Liver (tissue), 9 donors: ENCODE results near the gene PLEKHB2. TPM values are rescaled to one million over a fixed set of nuclear protein-coding genes. Genes with fewer than 3 reads are reported as not detected.

Experiments used
- DNase-seq: peaks from one replicate; pipeline ENCODE4 v3.0.0-alpha.2; 2017; ENCODE audit warnings: low spot score
- H3K27ac ChIP-seq, 2 donors: one replicate each; pipeline ENCODE4 v1.7.0; 2013; ENCODE audit warnings: inconsistent platforms in 2 of 2, low read length in 2 of 2, control low read depth in 1 of 2, low read depth in 1 of 2, mild to moderate bottlenecking in 1 of 2
- H3K27me3 ChIP-seq, 4 donors: one replicate each; pipeline versions ENCODE4 v1.6.1 to v1.7.0; 2013; ENCODE audit warnings: low read length in 3 of 4, inconsistent platforms in 1 of 4, mild to moderate bottlenecking in 1 of 4, moderate library complexity in 1 of 4; ENCODE audit not compliant: control insufficient read depth in 4 of 4, insufficient read depth in 4 of 4
- H3K36me3 ChIP-seq, 4 donors: one replicate each; pipeline versions ENCODE4 v1.6.1 to v1.7.0; 2013; ENCODE audit warnings: low read length in 3 of 4, mild to moderate bottlenecking in 3 of 4, low read depth in 1 of 4, moderate library complexity in 1 of 4; ENCODE audit not compliant: control insufficient read depth in 4 of 4, insufficient read depth in 3 of 4
- H3K4me1 ChIP-seq, 4 donors: one replicate each; pipeline versions ENCODE4 v1.6.1 to v1.7.0; 2013; ENCODE audit warnings: low read length in 3 of 4, mild to moderate bottlenecking in 3 of 4, moderate library complexity in 1 of 4; ENCODE audit not compliant: control insufficient read depth in 4 of 4, insufficient read depth in 4 of 4
- H3K4me3 ChIP-seq, 3 donors: one replicate each; pipeline versions ENCODE4 v1.6.1 to v1.7.0; 2013; ENCODE audit warnings: low read length in 3 of 3, control low read depth in 1 of 3, low read depth in 1 of 3, mild to moderate bottlenecking in 1 of 3
- H3K9ac ChIP-seq, 2 donors: one replicate each; pipeline ENCODE4 v1.7.0; 2013; ENCODE audit warnings: low read length in 2 of 2, mild to moderate bottlenecking in 2 of 2, moderate library complexity in 2 of 2, control low read depth in 1 of 2, low read depth in 1 of 2
- H3K9me3 ChIP-seq, 4 donors: one replicate each; pipeline versions ENCODE4 v1.6.1 to v1.7.0; 2013; ENCODE audit warnings: low read length in 3 of 4; ENCODE audit not compliant: control insufficient read depth in 4 of 4
- FOXA1 ChIP-seq: IDR thresholded peaks from 2 replicates; pipeline ENCODE4 v1.6.1; 2016; ENCODE audit warnings: antibody characterized with exemption
- FOXA2 ChIP-seq: IDR thresholded peaks from 2 replicates; pipeline ENCODE4 v1.6.1; 2016; ENCODE audit warnings: antibody characterized with exemption
- GABPA ChIP-seq, 2 donors: IDR thresholded peaks in 1 of 2; conservative IDR thresholded peaks in 1 of 2; 2 replicates each; pipeline ENCODE4 v1.6.1; 2016; ENCODE audit warnings: antibody characterized with exemption in 2 of 2, mild to moderate bottlenecking in 1 of 2, moderate library complexity in 1 of 2
- HNF4A ChIP-seq, 2 donors: conservative IDR thresholded peaks; 2 replicates each; pipeline ENCODE4 v1.6.1; 2016; ENCODE audit warnings: antibody characterized with exemption in 2 of 2, mild to moderate bottlenecking in 2 of 2
- HNF4G ChIP-seq: IDR thresholded peaks from 2 replicates; pipeline ENCODE4 v1.6.1; 2016; ENCODE audit warnings: antibody characterized with exemption
- JUND ChIP-seq, 2 donors: IDR thresholded peaks; 2 replicates each; pipeline ENCODE4 v1.6.1; 2016; ENCODE audit warnings: antibody characterized with exemption in 2 of 2
- NR2F2 ChIP-seq: IDR thresholded peaks from 2 replicates; pipeline ENCODE4 v1.6.1; 2016; ENCODE audit warnings: antibody characterized with exemption
- RAD21 ChIP-seq, 2 donors: IDR thresholded peaks; 2 replicates each; pipeline ENCODE4 v1.6.1; 2016; ENCODE audit warnings: antibody characterized with exemption in 2 of 2, mild to moderate bottlenecking in 2 of 2
- RXRA ChIP-seq, 2 donors: IDR thresholded peaks; 2 replicates each; pipeline ENCODE4 v1.6.1; 2017 to 2018; ENCODE audit warnings: antibody characterized with exemption in 2 of 2, mild to moderate bottlenecking in 1 of 2
- SP1 ChIP-seq: IDR thresholded peaks from 2 replicates; pipeline ENCODE4 v1.6.1; 2018; ENCODE audit warnings: antibody characterized with exemption, mild to moderate bottlenecking
- TAF1 ChIP-seq: conservative IDR thresholded peaks from 2 replicates; pipeline ENCODE4 v1.6.1; 2016; ENCODE audit warnings: antibody characterized with exemption, mild to moderate bottlenecking
- YY1 ChIP-seq: IDR thresholded peaks from 2 replicates; pipeline ENCODE4 v1.6.1; 2016; ENCODE audit warnings: antibody characterized with exemption, mild to moderate bottlenecking
- WGBS: extraction: QIAGEN DNeasy Blood & Tissue Kit; methylation state at CpG from one replicate; pipeline ENCODE4 v1.1.7; 2013; 5-methylcytosine and 5-hydroxymethylcytosine counted together
- polyA plus RNA-seq, 2 donors: library from polyadenylated mRNA; stranded (reverse) in 1 of 2; unstranded in 1 of 2; fragments of 200-250 nt in 1 of 2; fragments of >200 nt in 1 of 2; fragmentation: Nextera tagmentation in 1 of 2; extraction: Ambion mirVana in 1 of 2; gene quantifications; one replicate each; pipeline versions ENCODE4 v1.2.1 to v1.2.3, GENCODE V29; 2013 to 2015
- total RNA-seq, 2 donors: library from RNA; depleted of rRNA; stranded (reverse); fragments of >200 nt; gene quantifications; one replicate each; pipeline ENCODE4 v1.2.3, GENCODE V29; 2014
- TF ChIP-seq, protein P1 (sequence below): IDR thresholded peaks from 2 replicates; pipeline ENCODE4 v1.6.1; 2016; ENCODE audit warnings: antibody characterized with exemption
- TF ChIP-seq, protein P2 (sequence below): IDR thresholded peaks from 2 replicates; pipeline ENCODE4 v1.6.1; 2016; ENCODE audit warnings: antibody characterized with exemption
- TF ChIP-seq, protein P3 (sequence below): fragments of 150-350 bp; IDR thresholded peaks from 2 replicates; pipeline ENCODE4 v1.5.1; 2017; ENCODE audit warnings: improper control_type of control experiment, low read depth, low read length; ENCODE audit not compliant: missing input control
- TF ChIP-seq, protein P4 (sequence below): IDR thresholded peaks from 2 replicates; pipeline ENCODE4 v1.6.1; 2016; ENCODE audit warnings: antibody characterized with exemption, mild to moderate bottlenecking
- donor health status: healthy.
- donor health status: healthy.
- donor health status: healthy.
- donor health status: healthy.
- donor health status: healthy.

Gene PLEKHB2
- total and polyA plus RNA-seq, 4 donors: 8.6 to 34.9 (median 18.8) TPM

DNA sequence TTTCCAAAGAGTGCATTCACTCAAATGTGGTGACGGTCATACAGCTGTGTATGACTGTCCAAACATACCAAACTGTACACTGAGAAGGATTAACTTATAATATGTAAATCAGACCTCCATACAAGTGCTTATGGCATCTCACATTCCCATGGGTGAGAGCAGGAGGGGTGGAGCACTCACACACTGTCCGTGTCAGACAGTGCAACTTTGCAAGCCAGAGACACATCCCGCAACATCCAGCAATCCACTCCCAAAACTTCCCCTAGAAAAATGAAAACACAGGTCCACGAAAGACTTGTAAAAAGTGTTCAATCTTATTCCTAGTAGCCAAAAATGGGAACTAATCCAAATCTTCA lies 48.2 kb upstream of the PLEKHB2 start:
- no peak overlapping the region for H3K4me3 ChIP-seq
- H3K36me3 ChIP-seq: peaks cover 2 to 51% (median 45%) of the 10 kb centered on the region in 4 donors
- TF ChIP-seq SP1: no peak
- no peak for TF ChIP-seq RAD21 (IDR thresholded peaks at IDR 0.05)
- no peak for TF ChIP-seq NR2F2
- TF ChIP-seq, protein P1, sequence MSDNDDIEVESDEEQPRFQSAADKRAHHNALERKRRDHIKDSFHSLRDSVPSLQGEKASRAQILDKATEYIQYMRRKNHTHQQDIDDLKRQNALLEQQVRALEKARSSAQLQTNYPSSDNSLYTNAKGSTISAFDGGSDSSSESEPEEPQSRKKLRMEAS: no peak
- no peak for TF ChIP-seq GABPA (IDR thresholded peaks at IDR 0.05 in 1 of 2, conservative IDR thresholded peaks at IDR 0.05 in 1 of 2)
- TF ChIP-seq TAF1: no peak
- no peak for TF ChIP-seq HNF4G
- no peaks in the 10 kb centered on the region for H3K9me3 ChIP-seq
- 93% methylated on average over 4 of the region's 4 CpGs for WGBS
- no peaks in the 10 kb centered on the region for H3K27me3 ChIP-seq
- no peak overlapping the region for H3K27ac ChIP-seq
- no peaks in the 10 kb centered on the region for H3K4me1 ChIP-seq
- H3K9ac ChIP-seq: no peak overlapping the region
- no peak for DNase-seq

DNA sequence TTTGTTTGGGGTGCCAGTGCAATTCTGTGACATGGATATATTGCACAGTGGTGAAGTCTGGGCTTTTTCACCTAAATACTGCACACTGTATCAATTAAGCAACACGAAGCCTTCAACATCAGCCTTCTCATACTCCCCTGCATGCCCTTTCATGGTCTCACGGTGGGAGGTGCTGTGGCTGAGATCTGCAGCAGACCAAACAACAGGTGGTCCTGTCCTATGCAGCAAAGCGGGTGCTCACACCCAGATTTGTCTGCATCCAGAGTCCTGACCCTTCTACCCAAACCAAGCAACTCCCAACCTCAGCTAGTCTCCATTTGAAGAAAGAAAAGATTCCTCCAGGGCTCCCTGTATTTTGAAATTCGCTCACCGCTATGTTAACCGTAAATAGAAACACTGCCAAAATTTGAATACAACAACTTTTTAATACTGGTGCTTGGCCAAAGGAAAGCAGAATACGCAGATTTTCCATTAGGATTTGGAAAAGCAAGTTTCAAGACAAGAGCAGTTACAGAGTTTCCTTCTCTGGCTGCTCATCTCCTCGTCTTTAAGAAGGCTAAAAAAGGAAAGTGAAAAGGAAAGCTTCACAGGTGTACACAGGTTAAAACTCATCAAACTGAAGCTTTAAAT lies 46.8 kb upstream of the PLEKHB2 start:
- H3K36me3 ChIP-seq: peaks cover 0 to 39% (median 33%) of the 10 kb centered on the region in 4 donors
- WGBS: 92% methylated on average over 8 of the region's 8 CpGs
- TF ChIP-seq, protein P2, sequence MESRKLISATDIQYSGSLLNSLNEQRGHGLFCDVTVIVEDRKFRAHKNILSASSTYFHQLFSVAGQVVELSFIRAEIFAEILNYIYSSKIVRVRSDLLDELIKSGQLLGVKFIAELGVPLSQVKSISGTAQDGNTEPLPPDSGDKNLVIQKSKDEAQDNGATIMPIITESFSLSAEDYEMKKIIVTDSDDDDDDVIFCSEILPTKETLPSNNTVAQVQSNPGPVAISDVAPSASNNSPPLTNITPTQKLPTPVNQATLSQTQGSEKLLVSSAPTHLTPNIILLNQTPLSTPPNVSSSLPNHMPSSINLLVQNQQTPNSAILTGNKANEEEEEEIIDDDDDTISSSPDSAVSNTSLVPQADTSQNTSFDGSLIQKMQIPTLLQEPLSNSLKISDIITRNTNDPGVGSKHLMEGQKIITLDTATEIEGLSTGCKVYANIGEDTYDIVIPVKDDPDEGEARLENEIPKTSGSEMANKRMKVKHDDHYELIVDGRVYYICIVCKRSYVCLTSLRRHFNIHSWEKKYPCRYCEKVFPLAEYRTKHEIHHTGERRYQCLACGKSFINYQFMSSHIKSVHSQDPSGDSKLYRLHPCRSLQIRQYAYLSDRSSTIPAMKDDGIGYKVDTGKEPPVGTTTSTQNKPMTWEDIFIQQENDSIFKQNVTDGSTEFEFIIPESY: no peak
- TF ChIP-seq HNF4A (conservative IDR thresholded peaks at IDR 0.05) (no peak), GABPA (IDR thresholded peaks at IDR 0.05 in 1 of 2, conservative IDR thresholded peaks at IDR 0.05 in 1 of 2) (no peak), HNF4G (no peak), JUND (IDR thresholded peaks at IDR 0.05) (no peak), NR2F2 (no peak), RXRA (IDR thresholded peaks at IDR 0.05) (no peak), FOXA2 (no peak), TAF1 (no peak)
- TF ChIP-seq, protein P3, sequence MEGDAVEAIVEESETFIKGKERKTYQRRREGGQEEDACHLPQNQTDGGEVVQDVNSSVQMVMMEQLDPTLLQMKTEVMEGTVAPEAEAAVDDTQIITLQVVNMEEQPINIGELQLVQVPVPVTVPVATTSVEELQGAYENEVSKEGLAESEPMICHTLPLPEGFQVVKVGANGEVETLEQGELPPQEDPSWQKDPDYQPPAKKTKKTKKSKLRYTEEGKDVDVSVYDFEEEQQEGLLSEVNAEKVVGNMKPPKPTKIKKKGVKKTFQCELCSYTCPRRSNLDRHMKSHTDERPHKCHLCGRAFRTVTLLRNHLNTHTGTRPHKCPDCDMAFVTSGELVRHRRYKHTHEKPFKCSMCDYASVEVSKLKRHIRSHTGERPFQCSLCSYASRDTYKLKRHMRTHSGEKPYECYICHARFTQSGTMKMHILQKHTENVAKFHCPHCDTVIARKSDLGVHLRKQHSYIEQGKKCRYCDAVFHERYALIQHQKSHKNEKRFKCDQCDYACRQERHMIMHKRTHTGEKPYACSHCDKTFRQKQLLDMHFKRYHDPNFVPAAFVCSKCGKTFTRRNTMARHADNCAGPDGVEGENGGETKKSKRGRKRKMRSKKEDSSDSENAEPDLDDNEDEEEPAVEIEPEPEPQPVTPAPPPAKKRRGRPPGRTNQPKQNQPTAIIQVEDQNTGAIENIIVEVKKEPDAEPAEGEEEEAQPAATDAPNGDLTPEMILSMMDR: no peak

DNA sequence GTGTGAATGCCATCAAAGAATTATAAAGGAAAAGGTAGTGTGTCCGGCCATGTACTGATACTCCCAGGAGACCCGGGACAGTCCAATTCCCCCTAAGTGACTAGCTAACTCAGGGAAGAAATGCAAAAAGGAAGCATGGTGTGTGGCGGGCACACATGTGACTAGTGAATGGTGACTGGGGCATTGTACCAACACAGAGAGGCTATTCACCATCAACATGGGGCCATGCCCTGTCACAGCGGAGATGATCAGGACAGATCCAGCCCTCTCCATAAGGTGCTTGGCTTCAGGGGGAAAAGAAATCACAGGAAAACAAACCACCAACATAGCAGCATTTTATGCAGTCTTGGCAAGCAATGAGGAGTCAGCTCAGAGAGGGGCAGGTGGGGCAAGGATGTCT lies 46.2 kb upstream of the PLEKHB2 start:
- Histone ChIP-seq H3K4me3 (no peak overlapping the region), H3K27me3 (no peaks in the 10 kb centered on the region), H3K4me1 (peaks cover 0 to under 1% (median 0%) of the 10 kb centered on the region in 4 donors), H3K9ac (no peak overlapping the region), H3K9me3 (no peaks in the 10 kb centered on the region), H3K36me3 (peaks cover 0 to 36% (median 30%) of the 10 kb centered on the region in 4 donors), H3K27ac (no peak overlapping the region)
- DNase-seq: no peak
- 97% methylated on average over 4 of the region's 4 CpGs for WGBS
- TF ChIP-seq, protein P1: no peak
- TF ChIP-seq, protein P2: no peak
- TF ChIP-seq FOXA1: no peak
- TF ChIP-seq, protein P4, sequence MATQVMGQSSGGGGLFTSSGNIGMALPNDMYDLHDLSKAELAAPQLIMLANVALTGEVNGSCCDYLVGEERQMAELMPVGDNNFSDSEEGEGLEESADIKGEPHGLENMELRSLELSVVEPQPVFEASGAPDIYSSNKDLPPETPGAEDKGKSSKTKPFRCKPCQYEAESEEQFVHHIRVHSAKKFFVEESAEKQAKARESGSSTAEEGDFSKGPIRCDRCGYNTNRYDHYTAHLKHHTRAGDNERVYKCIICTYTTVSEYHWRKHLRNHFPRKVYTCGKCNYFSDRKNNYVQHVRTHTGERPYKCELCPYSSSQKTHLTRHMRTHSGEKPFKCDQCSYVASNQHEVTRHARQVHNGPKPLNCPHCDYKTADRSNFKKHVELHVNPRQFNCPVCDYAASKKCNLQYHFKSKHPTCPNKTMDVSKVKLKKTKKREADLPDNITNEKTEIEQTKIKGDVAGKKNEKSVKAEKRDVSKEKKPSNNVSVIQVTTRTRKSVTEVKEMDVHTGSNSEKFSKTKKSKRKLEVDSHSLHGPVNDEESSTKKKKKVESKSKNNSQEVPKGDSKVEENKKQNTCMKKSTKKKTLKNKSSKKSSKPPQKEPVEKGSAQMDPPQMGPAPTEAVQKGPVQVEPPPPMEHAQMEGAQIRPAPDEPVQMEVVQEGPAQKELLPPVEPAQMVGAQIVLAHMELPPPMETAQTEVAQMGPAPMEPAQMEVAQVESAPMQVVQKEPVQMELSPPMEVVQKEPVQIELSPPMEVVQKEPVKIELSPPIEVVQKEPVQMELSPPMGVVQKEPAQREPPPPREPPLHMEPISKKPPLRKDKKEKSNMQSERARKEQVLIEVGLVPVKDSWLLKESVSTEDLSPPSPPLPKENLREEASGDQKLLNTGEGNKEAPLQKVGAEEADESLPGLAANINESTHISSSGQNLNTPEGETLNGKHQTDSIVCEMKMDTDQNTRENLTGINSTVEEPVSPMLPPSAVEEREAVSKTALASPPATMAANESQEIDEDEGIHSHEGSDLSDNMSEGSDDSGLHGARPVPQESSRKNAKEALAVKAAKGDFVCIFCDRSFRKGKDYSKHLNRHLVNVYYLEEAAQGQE: no peak
- no peak for TF ChIP-seq YY1

More for the DNA sequence above, 46.8 kb upstream of the PLEKHB2 start:
- no peaks in the 10 kb centered on the region for H3K4me1 ChIP-seq
- no peak for DNase-seq
- no peak overlapping the region for H3K9ac ChIP-seq
- no peak overlapping the region for H3K27ac ChIP-seq
- no peaks in the 10 kb centered on the region for H3K27me3 ChIP-seq
- no peak overlapping the region for H3K4me3 ChIP-seq
- H3K9me3 ChIP-seq: no peaks in the 10 kb centered on the region
